NCI-H1105 treated with DMSO at 0.1 percent for 48 hours (cell line): ENCODE data around the gene EHD1.

Experiments
- DNase-seq: peaks from one replicate; lab custom pipeline; 2025; lab: John Stamatoyannopoulos, UW

The EHD1 gene

DNA sequence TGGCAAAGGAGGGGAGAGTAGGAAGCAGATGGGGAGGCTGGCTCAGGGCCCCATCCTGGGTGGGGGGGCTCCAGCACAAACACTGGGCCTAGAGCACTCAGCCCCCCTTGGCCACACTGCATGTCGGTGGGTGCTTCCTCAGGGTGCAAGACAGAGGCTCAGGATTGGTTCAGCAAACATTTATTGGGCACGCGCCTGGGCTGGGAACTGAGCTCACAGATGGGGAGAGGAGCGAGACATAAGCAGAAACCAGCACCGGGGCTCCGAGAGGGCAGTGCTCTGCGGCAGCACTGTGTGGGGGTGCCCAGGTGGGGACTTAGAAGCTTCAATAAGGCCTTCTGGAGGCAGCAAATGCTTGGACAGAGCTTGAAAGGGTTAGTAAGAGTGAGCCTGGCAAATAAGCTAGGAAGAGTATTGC is 12.1 kb upstream of the EHD1 start:
- DNase-seq: no peak

DNA sequence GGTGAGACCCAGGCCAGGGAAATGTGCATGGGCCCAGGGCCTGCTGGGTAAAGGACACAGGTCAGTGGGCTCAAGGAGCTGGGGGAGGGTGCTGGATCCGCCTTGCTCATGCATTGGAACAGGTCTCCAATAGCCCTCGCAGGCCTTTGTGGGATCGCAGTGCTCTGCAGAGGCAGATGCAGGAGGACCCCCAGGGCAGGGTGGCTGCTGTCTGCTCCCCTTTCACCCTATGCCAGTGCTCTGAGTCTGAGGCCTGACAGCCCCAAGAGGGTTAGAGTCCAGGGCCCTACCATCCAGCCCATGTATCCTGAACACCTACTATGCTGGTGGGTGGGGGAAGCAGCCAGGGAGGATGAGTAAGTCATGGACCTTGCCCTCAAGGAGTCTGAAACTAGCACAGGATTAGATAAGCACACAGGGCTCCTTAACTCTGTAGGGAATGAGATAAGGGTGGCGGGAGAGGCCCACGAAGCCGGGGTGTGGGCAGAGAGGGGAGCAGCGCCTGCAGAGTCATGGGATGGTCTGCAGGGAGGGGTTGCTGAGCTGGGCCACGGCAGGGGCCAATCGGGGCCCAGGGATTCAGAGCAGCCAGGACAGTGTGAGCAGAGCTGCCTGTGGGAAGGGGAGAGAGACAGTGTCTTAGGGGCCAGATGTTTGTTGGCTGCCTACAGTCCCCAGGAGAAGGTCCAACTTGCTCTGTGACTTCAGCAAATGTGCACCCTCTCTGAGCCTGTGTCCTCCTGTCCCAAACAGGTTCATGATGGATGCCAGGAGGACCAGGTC is 10.5 kb upstream of the EHD1 start:
- no peak for DNase-seq

DNA sequence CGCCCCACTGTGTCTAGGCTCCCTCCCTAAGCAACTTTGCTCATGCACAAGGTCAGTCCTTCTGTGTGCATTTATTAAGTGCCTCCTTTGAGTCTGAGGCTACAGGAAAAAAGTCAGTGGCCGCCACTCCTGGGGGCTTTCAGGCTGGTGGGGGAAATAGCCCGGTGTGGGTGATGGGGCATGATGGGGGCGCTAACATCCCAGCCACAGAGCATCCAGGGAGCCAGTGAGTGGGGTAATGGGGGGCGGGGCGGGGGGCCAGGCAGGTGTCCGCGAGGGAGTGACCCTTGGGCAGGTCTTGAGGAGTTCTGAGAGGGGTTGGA is 9.9 kb upstream of the EHD1 start:
- no peak for DNase-seq

DNA sequence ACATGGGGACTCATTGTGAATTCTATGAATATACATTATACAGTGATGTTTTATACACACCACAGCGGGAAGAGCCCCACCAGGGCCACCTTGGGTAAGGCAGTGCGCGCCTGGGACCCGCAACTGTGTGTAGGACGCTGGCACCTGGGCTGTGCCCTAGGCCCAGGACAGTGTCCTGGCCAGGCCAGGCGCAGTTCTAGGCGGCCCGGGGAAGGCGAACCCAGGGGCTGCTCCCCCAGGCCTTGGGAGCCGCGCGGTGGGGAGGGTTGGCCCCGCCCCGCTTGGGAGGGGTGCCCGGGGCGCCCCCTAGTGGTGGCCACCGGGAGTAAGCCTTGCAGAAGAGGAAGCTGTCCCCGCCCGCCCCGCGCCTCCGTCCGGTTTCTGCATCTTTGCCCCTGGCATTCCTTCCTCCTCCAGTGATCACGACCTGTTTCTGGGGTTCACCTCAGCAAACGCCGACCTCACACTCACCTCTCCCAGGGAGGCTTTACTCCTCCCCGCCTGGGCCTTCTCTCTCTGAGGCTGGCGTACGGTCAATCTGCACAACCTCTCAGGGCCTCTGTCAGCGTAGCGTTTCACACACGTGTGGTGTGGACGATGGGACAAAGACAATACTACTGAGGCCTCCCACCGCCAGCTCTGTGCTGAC is 9.5 kb upstream of the EHD1 start:
- DNase-seq: peak; percentile 43

DNA sequence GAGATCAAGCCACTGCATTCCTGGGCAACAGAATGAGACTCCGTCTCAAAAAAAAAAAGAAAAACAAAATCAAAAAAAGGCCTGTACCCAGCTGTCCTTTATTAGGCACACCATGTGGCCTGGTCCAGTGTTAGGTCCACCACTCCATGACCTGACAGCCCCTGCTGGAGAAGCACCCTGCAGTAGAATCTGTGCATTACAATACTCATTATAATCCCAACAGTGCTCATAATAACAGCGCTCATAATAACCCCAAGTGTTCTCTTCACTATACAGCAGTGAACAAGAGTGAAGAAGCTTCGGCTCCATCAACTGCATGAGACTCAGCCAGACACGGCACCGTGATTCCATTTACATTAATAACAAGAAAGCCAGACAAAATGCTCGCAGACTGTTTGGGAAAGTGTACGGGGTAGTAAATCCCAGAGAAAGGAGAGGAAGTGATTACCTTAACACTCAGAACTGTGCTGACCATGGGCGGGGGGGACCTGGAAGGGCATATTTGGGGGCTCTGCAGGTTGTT is 8.9 kb upstream of the EHD1 start:
- DNase-seq: no peak

DNA sequence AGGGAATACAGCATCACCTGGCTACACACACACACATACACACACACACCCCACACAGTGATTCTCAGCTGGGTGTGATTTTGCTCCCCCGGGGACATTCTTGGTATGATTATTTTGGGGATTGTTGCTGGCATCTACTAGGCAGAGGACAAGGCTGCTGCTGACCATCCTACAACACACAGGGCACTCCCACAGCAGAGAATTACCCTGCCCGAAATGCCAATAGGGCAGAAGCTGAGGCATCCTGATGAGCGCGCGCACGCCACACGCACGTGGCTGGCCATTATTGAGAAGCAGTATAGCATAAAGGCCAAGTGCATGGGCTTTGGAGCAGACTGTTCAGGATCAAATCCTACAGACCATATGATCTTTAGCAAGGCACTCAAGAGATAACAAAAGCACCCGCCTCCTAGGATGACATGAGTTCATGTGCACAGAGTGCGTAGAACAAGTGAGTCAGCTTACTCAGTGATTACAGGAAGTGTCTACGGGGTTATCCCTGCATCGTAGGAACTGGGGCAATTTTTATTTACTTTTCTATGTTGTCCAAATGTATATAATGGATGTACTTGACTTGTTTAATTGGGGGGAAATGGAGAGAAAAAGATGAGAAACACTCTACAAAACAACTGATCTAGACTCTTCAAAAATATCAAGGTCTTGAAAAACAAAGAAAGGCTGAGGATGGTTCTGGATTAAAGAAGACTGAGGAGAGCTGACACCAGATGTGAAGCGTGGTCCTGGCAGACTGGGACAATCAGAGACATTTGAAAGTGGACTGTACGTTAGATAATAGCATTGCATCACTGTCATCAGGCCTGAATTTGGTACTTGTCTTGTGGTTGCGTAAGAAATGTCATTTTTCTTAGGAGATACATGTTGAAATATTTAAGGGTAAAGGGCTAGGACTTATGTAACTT is 7.2 kb upstream of the EHD1 start:
- no peak for DNase-seq

DNA sequence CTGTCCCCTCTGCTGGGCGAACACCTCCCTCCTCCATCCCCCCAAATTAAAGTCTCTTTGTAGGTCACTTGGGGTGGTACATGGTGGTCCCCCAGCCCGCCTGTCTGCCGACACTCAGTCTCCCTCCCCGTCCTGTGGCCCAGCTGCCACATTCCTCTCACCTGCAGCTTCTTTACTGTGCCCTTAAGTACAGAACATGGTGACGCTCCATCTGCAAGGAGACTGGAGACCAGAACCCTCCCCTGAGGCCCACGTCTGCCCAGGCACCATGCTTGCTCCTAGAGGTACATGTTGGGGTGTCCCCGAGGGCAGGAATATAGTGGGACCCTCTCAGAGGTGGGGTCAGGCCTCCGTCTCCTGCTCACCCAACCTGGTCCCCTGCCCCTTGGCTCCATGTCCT is 5.6 kb upstream of the EHD1 start:
- DNase-seq: no peak

DNA sequence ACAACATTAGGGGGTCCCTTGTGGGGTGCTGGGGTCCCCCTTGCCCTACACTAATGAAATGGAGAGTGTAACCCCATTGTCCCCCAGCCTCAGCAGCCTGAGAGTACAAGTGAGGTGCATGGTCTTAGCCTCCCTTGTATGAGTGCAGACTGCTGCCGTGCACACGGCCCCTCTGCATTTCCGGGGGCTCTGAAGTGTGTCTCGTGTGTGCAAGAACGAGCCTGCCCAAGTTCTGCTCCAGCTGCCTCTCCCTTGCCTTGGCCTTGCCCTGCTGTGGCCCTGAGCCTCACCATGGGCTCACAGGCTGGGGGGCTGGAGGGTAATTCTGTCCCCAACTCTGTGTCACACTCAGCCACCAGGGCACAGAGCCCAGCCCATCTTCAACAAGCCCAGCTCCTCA is 5.2 kb upstream of the EHD1 start:
- DNase-seq: no peak

DNA sequence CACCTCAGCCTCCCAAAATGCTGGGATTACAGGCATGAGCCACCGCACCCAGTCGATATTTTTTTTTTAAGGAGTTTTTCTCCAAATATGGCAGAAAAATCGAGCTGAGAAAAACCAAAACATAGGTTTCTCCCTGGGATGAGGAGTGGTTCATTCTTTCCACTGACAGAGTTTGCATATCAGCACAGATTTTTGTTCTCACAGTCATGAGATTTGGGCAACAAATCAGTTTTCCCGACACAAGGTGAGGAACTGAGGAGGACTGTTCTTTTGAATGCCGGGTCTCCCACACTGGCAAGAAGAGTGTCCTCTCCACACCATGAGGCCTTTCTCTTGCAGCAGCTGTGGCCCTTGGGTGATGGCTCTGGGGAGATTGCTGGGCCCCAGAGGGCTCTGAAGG is 3.8 kb upstream of the EHD1 start:
- DNase-seq: no peak

DNA sequence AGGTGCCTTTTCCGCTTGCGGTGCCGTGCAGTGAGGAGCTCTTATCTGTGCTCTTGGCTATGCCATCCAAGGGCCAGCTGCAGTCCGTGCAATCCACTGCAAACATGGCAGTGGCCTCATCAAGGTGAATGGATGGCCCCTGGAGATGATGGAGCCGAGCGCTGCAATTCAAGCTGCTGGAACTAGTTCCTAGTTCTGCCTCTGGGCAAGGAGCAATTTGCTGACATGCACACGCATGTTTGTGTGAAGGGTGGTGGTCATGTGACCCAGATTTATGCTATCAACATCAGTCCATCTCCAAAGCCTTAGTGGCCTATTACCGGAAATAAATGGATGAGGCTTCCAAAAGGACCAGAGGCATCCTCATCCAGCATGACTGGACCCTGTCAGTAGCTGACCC is 3.1 kb upstream of the EHD1 start:
- peak; percentile 73 for DNase-seq

DNA sequence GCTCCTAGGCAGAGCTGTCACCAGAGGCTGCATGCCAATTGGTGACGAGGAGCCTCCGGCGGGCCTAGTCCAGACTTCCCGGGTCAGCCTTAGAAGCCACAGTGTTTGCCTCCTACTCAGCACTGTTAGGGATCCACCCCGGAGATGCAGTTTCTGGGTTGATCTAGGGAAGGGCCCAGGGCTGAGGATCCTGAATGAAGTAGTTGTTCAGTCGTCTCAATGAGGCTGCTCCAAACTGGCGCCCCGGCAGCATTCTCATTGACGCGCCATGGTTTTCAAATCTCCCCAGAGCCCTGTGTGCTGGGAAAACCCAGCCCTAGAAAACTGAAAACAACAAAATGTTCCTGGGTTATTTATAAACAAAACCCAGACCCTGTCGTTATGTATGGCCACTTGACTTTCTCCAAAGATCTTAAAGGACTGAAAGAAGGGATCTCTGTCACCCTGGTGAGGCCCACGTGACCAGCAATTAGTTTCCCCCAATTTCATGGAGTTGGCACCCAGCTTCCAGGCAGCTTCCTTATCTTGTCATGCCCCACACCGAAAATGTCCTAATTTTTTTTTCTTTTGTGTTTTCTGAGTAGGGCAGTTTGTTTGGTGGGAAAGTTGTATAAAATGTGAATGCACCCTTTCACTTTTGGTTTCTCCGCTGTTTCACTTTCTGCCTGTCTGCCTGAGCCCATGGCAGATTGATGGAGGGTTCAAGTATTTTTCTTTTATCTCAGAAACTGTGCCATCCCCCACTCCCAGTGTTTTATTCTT is 2.0 kb upstream of the EHD1 start:
- no peak for DNase-seq

DNA sequence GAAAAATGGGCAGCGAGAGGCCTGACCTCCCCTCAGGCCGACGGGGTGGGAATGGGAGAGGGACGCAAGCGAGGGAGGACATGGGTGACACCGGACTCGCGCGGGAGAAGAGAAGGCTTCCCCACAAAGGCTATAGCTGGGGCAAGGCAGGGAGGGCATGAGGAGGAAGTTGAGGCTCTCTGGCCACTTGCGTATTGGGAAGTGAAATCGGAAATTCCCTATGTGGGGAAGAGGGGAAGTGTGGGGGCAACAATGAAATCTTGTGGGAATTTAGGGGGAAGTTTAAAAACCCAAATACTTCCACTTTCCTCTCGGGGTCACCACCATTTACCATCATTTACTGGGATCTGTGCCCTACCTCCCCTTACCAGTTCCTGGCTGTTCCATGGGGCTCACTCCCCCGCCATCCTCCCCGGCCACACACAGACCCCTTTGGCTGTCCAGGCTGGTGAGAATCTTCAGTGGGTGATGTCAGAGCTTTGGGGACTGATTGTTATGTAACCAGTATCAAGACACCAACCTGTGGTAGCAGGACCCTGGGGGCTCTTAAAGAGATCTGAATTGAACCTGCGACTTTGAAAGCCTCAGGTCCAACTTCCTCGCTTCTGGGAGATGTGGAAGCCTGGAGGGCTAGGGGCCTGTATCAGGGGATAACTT is 951 bp upstream of the EHD1 start:
- no peak for DNase-seq

DNA sequence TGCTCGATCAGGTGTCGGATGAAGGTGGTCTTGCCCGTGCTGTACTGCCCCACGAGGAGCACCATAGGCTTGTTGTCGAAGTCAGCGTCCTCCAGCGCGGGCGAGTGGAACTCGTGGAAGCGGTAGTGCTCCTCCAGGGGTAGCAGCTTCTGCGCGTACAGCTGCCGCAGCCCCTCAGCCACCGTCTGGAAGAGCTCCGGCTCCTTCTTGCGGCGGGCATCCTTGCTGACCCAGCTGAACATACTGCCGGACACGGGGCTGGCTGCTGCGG is 263 bp downstream of the EHD1 start:
- peak; percentile 63 for DNase-seq

DNA sequence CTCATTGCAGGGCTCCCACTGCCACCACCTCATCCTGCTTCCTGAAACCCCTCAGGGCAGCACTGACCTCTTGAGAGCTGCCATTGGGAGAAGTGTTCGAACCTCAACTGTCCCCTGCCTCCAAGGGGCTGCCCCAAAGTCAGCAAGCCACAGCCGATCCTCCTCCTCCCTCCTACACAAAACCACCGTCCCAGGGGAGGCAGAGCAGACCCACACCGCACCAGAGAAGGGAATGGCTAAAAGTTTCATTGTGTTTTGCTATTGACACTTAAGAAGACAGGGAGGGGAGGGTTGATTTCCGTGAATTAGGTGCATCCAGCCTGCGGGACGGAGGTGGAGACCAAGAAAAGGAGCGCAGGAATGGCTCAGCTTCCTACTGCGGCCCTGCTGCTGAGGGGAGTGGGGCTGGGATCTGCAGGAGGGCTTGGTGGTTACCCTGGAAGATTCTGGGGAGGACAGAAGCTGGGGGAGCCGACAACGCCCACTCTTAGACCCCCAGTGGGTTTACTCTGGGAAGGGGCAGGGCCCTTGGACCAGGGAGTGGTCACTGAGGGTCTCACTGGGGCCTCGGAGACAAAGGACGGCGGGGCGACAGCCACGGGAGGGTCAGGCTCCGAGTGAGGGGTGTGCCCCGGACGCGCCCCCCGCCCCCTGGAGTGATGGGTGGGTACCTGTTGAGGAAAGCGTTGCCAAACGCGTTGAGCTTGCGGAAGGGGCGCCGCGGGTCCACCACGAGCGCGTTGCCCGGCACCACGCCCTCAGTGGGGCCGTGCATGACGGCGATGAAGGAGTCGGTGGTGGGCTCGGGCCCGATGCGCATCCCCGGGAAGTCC is 815 bp downstream of the EHD1 start:
- DNase-seq: no peak

DNA sequence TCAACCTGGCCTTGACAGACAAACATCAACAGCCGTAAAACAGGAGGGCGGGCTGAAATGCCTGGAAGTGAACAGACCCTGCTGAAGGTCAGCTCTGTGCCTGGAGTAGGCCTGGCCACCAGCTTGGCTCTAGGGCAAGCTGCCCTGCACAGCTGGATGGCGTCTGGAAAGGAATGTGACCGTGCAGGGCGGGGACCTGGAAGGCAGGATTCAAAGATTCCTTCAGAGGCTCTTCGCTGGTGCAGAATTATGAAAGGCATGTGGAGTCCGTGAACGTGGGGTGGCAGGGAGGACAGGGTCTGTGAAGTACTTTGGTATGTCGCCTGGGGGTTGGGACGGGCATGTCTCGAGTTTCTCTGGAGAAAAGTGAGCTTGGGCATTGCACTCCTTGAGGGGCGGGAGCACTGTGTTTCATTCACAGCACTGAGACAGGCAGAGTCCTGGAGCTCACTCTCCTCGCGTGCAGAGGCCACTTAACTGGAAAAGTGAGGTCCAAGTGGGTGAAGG is 1.5 kb downstream of the EHD1 start:
- DNase-seq: no peak

DNA sequence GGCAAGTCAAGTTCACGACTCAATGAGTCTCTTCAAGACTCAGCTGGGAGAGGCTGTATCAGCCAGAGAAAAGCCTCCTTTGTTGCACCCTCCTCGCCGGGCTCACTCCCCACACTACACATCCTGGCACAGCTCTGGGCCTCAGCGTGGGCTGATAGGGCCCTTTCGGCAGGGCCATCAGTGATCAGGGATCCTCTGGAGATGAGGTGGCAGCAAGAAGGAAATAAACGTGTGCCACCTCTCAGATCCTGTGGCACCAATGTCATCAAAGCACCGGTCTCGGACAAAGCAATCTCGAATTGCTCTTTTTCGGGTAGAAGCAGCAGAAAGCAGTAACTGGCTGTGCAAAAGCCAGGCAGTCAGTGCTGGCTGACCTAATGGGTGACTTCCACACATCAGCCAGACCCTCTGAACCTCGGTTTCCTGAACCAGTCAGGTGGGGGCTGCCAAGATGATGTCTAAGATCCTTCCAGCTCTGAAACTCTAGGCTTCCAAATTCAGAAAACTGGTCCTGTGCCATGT is 2.1 kb downstream of the EHD1 start:
- no peak for DNase-seq

DNA sequence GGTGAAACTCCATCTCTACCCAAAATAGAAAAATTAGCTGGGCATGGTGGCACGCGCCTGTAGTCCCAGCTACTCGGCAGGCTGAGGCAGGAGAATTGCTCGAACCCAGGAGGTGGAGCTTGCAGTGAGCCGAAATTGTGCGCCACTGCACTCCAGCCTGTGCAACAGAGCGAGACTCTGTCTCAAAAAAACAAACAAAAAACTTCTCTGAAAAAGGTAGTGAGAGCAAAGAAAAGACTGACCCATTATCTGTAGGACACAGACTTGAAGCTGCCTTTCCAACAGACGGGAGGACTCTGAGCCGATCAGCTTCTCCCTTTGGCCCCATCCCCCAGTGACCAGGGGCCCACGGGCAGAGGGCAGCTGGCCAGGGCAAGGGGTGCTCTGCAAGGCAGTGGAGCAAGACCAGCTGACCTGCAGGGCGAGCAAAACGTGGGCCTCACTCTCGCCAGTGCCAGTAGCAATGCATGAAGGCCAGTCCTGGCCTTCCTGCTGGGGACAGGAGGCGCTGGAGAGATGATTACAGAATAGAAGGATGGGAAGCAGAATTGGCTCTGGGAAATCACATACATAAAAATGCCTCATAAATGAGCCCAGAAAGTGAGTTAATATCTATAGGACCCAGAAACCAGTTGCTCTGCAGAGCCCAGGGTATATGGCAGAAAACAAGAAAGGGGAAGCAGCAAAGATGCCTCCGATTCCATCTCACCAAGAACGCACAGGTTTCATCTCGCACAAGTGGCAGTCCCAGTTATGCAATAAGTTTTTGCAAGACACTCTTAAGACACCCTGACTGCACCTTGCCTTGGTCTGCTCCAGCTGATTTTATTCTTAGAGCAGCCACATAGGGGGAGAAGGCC is 2.8 kb downstream of the EHD1 start:
- DNase-seq: no peak

DNA sequence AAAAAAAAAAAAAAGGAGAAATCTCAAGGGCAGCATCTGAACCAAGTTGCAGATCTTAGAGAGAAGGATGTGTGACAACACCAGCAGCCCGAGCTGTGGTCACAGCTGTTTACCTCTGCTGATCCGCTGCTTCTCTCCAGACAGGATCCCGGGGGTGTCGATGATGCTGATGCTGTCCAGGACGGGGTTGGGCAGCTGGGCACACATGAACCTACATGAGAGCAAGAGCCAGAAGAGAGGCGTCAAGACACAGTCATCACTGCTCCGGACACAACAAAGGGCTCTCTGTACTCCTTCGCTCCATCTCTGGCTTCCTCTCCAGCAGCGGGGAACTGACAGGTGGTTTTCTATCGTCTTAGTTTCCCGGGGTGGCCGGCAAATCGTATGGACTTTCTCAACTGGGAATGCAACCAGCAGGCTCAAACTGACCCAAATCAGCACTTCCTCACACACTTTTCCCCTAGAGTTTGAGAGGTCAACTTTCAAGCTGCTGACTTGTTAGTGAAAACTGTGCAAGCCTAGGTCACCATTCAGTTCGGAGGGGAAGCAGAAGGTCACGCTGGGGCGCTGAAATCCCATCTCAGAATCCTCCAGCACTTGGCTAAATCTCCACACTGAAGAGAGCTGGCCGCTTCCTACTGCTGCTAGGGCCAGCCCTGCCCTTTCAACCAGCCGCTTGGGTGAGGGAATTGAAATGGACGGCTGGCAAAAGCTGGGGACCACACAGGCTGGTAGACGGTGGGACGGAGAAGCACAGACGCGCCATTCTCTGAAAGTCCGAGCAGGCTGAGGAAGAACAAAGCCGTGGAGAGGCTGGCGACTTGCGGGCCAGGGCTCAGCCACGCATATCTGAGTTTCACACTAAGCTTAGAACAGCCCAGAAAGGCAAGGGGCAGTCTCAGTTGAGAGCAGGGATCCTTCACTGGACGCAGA is 3.8 kb downstream of the EHD1 start:
- no peak for DNase-seq
